Measurements from ENCODE around the gene TRABD.

DNA sequence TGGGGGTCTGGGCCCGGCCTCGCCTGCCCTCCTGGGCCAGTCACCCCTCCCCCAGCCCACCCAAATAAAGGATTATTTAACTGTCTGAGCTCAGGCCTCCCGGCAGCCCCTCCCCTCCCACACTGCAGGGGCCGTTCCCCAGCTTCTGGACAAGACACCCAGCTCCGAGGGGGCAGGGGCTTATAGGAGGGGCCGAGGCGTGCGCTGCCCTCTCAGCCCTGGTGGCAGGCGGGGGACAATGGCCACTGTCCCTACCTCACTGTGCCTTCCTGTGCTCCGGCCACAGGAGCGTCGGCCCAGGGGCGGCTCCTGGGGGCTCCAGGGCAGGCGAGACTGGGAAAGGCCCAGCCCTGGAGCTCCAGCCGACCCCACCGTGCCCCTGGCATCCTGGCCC is 12.9 kb downstream of the TRABD start:
- TF ChIP-seq POLR2AphosphoS5 (IDR thresholded peaks at IDR 0.05) (no peak), POLR2A (IDR thresholded peaks at IDR 0.05) (no peak)
- TF ChIP-seq, protein P1, sequence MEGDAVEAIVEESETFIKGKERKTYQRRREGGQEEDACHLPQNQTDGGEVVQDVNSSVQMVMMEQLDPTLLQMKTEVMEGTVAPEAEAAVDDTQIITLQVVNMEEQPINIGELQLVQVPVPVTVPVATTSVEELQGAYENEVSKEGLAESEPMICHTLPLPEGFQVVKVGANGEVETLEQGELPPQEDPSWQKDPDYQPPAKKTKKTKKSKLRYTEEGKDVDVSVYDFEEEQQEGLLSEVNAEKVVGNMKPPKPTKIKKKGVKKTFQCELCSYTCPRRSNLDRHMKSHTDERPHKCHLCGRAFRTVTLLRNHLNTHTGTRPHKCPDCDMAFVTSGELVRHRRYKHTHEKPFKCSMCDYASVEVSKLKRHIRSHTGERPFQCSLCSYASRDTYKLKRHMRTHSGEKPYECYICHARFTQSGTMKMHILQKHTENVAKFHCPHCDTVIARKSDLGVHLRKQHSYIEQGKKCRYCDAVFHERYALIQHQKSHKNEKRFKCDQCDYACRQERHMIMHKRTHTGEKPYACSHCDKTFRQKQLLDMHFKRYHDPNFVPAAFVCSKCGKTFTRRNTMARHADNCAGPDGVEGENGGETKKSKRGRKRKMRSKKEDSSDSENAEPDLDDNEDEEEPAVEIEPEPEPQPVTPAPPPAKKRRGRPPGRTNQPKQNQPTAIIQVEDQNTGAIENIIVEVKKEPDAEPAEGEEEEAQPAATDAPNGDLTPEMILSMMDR (IDR thresholded peaks at IDR 0.05): no peak
